Panc1 (cell line): ENCODE measurements around the gene COMMD2. TPM values are rescaled to one million over a fixed set of nuclear protein-coding genes. Genes with fewer than 3 reads are reported as not detected.

ENCODE experiments used
- ATAC-seq: fragments of 200-7000 bp; cut with Tn5 transposase; 2 replicates; pipeline ENCODE4 v1.9.1; 2020; ENCODE audit warnings: mild to moderate bottlenecking, moderate library complexity
- BruUV-seq: library from RNA; stranded (reverse); fragments of 400-500 nt; replicated peaks from 2 replicates; lab custom pipeline; 2021; lab: Mats Ljungman, UMichigan
- CTCF ChIA-PET: fragments of 300-600 bp; sonication (Branson Sonifier 250); formaldehyde crosslinking; loops from one replicate; lab custom pipeline; 2022; ENCODE audit warnings: antibody characterized with exemption; lab: Charles Lee
- POLR2A ChIA-PET: fragments of 300-600 bp; sonication (Branson Sonifier 250); formaldehyde crosslinking; loops from one replicate; lab custom pipeline; 2022; ENCODE audit warnings: antibody characterized with exemption; lab: Charles Lee
- DNase-seq: peaks from one replicate; pipeline ENCODE4 v3.0.0-alpha.2; 2010; ENCODE audit warnings: low read depth, low spot score
- H3K27ac ChIP-seq: 2 replicates; pipeline ENCODE4 v1.5.1; 2011; ENCODE audit warnings: mild to moderate bottlenecking, low read length, inconsistent platforms
- H3K27me3 ChIP-seq: fragments of 200-500 bp; sonication (Bioruptor generic); 2 replicates; pipeline ENCODE4 v1.6.0; 2014; ENCODE audit warnings: low read length, inconsistent platforms; ENCODE audit not compliant: control insufficient read depth, insufficient read depth
- H3K36me3 ChIP-seq: fragments of 200-500 bp; sonication (Bioruptor generic); 2 replicates; pipeline ENCODE4 v1.5.1; 2014; ENCODE audit warnings: inconsistent platforms, mild to moderate bottlenecking, low read length, moderate library complexity; ENCODE audit not compliant: control insufficient read depth, insufficient read depth
- H3K4me1 ChIP-seq: 2 replicates; pipeline ENCODE4 v1.5.1; 2011; ENCODE audit warnings: inconsistent platforms, mild to moderate bottlenecking, low read length, moderate library complexity; ENCODE audit not compliant: control insufficient read depth, insufficient read depth
- H3K4me3 ChIP-seq, 2 experiments: 2 replicates each; pipeline ENCODE4 v1.5.1; 2011 to 2012; ENCODE audit warnings: low read depth in 2 of 2, low read length in 2 of 2, mild to moderate bottlenecking in 2 of 2, inconsistent platforms in 1 of 2, moderate library complexity in 1 of 2
- H3K9me3 ChIP-seq: fragments of 200-500 bp; sonication (Bioruptor generic); 2 replicates; pipeline ENCODE4 v1.5.1; 2014; ENCODE audit warnings: low read depth, mild to moderate bottlenecking, inconsistent platforms, low read length, moderate library complexity; ENCODE audit not compliant: control insufficient read depth, insufficient read depth
- POLR2AphosphoS5 ChIP-seq: IDR thresholded peaks from 2 replicates; pipeline ENCODE4 v1.6.1; 2012; ENCODE audit warnings: mild to moderate bottlenecking, low read depth, low read length, moderate library complexity
- SIN3A ChIP-seq: IDR thresholded peaks from 2 replicates; pipeline ENCODE4 v1.6.1; 2012; ENCODE audit warnings: low read depth, mild to moderate bottlenecking, low read length, moderate library complexity, borderline replicate concordance; ENCODE audit not compliant: insufficient read depth
- TCF7L2 ChIP-seq: IDR thresholded peaks from 2 replicates; pipeline ENCODE4 v1.6.1; 2011; ENCODE audit warnings: mild to moderate bottlenecking, low read depth, low read length, inconsistent platforms
- in situ Hi-C: cut with HindIII; loops from 2 replicates; pipeline ENCODE4 v1.10.0; 2016; ENCODE audit warnings: low sequenced_read_pairs, low pct_unique_long_range_greater_than_20kb
- intact Hi-C: fragments of 100-400 bp; cut with micrococcal nuclease; formaldehyde crosslinking; loops from one replicate; pipeline ENCODE4 v1.10.0; 2022; ENCODE audit not compliant: unreplicated experiment
- total RNA-seq: library from RNA; stranded (reverse); gene quantifications from one replicate; pipeline ENCODE4 v1.2.1, GENCODE V29; 2021; ENCODE audit not compliant: unreplicated experiment
- TF ChIP-seq, protein P1 (sequence below): fragments of 450-650 bp; IDR thresholded peaks from 2 replicates; pipeline ENCODE4 v1.5.1; 2017; ENCODE audit warnings: mild to moderate bottlenecking
- TF ChIP-seq, protein P2 (sequence below), 2 experiments: IDR thresholded peaks; 2 replicates each; pipeline ENCODE4 v1.6.1; 2011 to 2012; ENCODE audit warnings: low read depth in 2 of 2, control low read depth in 1 of 2, low read length in 1 of 2, mild to moderate bottlenecking in 1 of 2, moderate library complexity in 1 of 2; ENCODE audit not compliant: insufficient read depth in 1 of 2

COMMD2 gene
- total RNA-seq, 1 experiment from 2014 or later: 70.2 TPM

GRCh38 chr3:149720918-149721317 lies 31.4 kb downstream of the COMMD2 start:
- POLR2A ChIA-PET: no interaction called here
- no peak overlapping the region for H3K27ac ChIP-seq
- TF ChIP-seq POLR2AphosphoS5 (no peak), TCF7L2 (no peak), SIN3A (no peak)
- TF ChIP-seq, protein P1, sequence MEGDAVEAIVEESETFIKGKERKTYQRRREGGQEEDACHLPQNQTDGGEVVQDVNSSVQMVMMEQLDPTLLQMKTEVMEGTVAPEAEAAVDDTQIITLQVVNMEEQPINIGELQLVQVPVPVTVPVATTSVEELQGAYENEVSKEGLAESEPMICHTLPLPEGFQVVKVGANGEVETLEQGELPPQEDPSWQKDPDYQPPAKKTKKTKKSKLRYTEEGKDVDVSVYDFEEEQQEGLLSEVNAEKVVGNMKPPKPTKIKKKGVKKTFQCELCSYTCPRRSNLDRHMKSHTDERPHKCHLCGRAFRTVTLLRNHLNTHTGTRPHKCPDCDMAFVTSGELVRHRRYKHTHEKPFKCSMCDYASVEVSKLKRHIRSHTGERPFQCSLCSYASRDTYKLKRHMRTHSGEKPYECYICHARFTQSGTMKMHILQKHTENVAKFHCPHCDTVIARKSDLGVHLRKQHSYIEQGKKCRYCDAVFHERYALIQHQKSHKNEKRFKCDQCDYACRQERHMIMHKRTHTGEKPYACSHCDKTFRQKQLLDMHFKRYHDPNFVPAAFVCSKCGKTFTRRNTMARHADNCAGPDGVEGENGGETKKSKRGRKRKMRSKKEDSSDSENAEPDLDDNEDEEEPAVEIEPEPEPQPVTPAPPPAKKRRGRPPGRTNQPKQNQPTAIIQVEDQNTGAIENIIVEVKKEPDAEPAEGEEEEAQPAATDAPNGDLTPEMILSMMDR: no peak
- TF ChIP-seq, protein P2, sequence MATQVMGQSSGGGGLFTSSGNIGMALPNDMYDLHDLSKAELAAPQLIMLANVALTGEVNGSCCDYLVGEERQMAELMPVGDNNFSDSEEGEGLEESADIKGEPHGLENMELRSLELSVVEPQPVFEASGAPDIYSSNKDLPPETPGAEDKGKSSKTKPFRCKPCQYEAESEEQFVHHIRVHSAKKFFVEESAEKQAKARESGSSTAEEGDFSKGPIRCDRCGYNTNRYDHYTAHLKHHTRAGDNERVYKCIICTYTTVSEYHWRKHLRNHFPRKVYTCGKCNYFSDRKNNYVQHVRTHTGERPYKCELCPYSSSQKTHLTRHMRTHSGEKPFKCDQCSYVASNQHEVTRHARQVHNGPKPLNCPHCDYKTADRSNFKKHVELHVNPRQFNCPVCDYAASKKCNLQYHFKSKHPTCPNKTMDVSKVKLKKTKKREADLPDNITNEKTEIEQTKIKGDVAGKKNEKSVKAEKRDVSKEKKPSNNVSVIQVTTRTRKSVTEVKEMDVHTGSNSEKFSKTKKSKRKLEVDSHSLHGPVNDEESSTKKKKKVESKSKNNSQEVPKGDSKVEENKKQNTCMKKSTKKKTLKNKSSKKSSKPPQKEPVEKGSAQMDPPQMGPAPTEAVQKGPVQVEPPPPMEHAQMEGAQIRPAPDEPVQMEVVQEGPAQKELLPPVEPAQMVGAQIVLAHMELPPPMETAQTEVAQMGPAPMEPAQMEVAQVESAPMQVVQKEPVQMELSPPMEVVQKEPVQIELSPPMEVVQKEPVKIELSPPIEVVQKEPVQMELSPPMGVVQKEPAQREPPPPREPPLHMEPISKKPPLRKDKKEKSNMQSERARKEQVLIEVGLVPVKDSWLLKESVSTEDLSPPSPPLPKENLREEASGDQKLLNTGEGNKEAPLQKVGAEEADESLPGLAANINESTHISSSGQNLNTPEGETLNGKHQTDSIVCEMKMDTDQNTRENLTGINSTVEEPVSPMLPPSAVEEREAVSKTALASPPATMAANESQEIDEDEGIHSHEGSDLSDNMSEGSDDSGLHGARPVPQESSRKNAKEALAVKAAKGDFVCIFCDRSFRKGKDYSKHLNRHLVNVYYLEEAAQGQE (IDR thresholded peaks at IDR 0.05; ENCODE audit: insufficient read depth in 1 of 2, low read depth in 2 of 2, low read length in 1 of 2): no peak
- no TSS peak for BruUV-seq
- ATAC-seq (no peak), DNase-seq (no peak)
- H3K27me3 ChIP-seq: no peaks in the 10 kb centered on the region
- intact Hi-C loops (no loop called here), in situ Hi-C loops (no loop called here)
- H3K36me3 ChIP-seq: no peaks in the 10 kb centered on the region
- no peak overlapping the region for H3K4me3 ChIP-seq
- peaks cover 8% of the 10 kb centered on the region; the same call in 1 of the 2 replicates for H3K4me1 ChIP-seq
- peaks cover 26% of the 10 kb centered on the region for H3K9me3 ChIP-seq
- CTCF ChIA-PET: interaction anchor here (0.7 kb wide), 1 partner anchor 62 kb away, joined by 4 read pairs; no protein-coding TSS in a partner anchor

- Histone ChIP-seq H3K9me3 (peaks cover 26% of the 10 kb centered on the region), H3K36me3 (no peaks in the 10 kb centered on the region), H3K27me3 (no peaks in the 10 kb centered on the region), H3K27ac (peak overlapping the region; percentile 80), H3K4me3 (peak overlapping the region in 1 of 2 experiments; percentile 0; a peak in 1 of 4 replicates), H3K4me1 (peaks cover 8% of the 10 kb centered on the region; the same call in 1 of the 2 replicates)
- intact Hi-C loops (loop anchor here (2.0 to 10.0 kb wide), 3 partner anchors 59 to 205 kb away; partner anchors contain the start of gene WWTR1), in situ Hi-C loops (no loop called here)
- BruUV-seq: no TSS peak
- DNase-seq (peak; percentile 74), ATAC-seq (peak; percentile 86)
- TF ChIP-seq, protein P1: peak; percentile 83
- TF ChIP-seq, protein P2 (IDR thresholded peaks at IDR 0.05; ENCODE audit: insufficient read depth in 1 of 2, low read depth in 2 of 2, low read length in 1 of 2): no peak
- ChIA-PET CTCF (interaction anchor here (0.5 to 1.3 kb wide), 7 partner anchors 19 to 187 kb away, joined by 3 to 7 read pairs (median 3); no protein-coding TSS in a partner anchor), POLR2A (interaction anchor here (1.6 kb wide), 1 partner anchor 60 kb away, joined by 4 read pairs; the partner anchor contains the start of gene WWTR1)
These were observed 34.8 kb downstream of the COMMD2 start for GRCh38 chr3:149717391-149718056.
